Measurements from ENCODE around the gene CCDC63. TPM values are rescaled to one million over a fixed set of nuclear protein-coding genes. Genes with fewer than 3 reads are reported as not detected.

Gene CCDC63
- not detected in 2 replicates for polyA plus RNA-seq (2012; rRNA removed)
- polyA plus RNA-seq (2012; cell fraction: cytosol; rRNA removed): 0.01 TPM in 1 of 2 replicates, not detected in the other
- polyA plus RNA-seq (2012; cell fraction: nucleus; rRNA removed): not detected in 2 replicates

- no peaks in the 10 kb centered on the region; the same call in 1 of the 2 replicates for H4K20me1 ChIP-seq (ENCODE audit: insufficient read depth)
- TF ChIP-seq RAD21 (IDR thresholded peaks at IDR 0.05; ENCODE audit: low read length): peak; percentile 48
- TF ChIP-seq IRF3 (IDR thresholded peaks at IDR 0.05; ENCODE audit: low read depth, low read length): no peak
- TF ChIP-seq, protein P1, sequence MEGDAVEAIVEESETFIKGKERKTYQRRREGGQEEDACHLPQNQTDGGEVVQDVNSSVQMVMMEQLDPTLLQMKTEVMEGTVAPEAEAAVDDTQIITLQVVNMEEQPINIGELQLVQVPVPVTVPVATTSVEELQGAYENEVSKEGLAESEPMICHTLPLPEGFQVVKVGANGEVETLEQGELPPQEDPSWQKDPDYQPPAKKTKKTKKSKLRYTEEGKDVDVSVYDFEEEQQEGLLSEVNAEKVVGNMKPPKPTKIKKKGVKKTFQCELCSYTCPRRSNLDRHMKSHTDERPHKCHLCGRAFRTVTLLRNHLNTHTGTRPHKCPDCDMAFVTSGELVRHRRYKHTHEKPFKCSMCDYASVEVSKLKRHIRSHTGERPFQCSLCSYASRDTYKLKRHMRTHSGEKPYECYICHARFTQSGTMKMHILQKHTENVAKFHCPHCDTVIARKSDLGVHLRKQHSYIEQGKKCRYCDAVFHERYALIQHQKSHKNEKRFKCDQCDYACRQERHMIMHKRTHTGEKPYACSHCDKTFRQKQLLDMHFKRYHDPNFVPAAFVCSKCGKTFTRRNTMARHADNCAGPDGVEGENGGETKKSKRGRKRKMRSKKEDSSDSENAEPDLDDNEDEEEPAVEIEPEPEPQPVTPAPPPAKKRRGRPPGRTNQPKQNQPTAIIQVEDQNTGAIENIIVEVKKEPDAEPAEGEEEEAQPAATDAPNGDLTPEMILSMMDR (IDR thresholded peaks at IDR 0.05): peak; percentile 45
- TF ChIP-seq TAF1 (IDR thresholded peaks at IDR 0.05; ENCODE audit: borderline replicate concordance, low read depth, low read length): no peak
- 0 out of 2 replicates have a peak, but pooled peaks have one; percentile 18 for TF ChIP-seq RCOR1 (IDR thresholded peaks at IDR 0.05; ENCODE audit: low read length)
- TF ChIP-seq NFIC (IDR thresholded peaks at IDR 0.05; ENCODE audit: borderline replicate concordance): no peak
- TF ChIP-seq ELF1 (IDR thresholded peaks at IDR 0.05): no peak
- TF ChIP-seq CHD2 (IDR thresholded peaks at IDR 0.05; ENCODE audit: low read length, partially characterized antibody): no peak
- TF ChIP-seq POLR2AphosphoS5 (IDR thresholded peaks at IDR 0.05; ENCODE audit: low read depth, low read length): no peak
- TF ChIP-seq, protein P2, sequence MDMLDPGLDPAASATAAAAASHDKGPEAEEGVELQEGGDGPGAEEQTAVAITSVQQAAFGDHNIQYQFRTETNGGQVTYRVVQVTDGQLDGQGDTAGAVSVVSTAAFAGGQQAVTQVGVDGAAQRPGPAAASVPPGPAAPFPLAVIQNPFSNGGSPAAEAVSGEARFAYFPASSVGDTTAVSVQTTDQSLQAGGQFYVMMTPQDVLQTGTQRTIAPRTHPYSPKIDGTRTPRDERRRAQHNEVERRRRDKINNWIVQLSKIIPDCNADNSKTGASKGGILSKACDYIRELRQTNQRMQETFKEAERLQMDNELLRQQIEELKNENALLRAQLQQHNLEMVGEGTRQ (IDR thresholded peaks at IDR 0.05; ENCODE audit: borderline replicate concordance, low read depth, low read length): no peak
- TF ChIP-seq FOXM1 (IDR thresholded peaks at IDR 0.05; ENCODE audit: low read depth): no peak
- TF ChIP-seq SMC3 (IDR thresholded peaks at IDR 0.05; ENCODE audit: low read depth, low read length): peak; percentile 46; the same call in 1 of the 2 replicates
- TF ChIP-seq GATA2 (CRISPR knock-in tag; IDR thresholded peaks at IDR 0.05): no peak
- no peak for TF ChIP-seq REST (IDR thresholded peaks at IDR 0.05; ENCODE audit: low read depth, low read length)
- H3F3A ChIP-seq (replicated peaks; ENCODE audit: insufficient read depth): peaks cover 23% of the 10 kb centered on the region
- H3K4me3 ChIP-seq (ENCODE audit: low read depth in 2 of 2, low read length in 1 of 2): peak within 1 kb of the TSS in 1 of 2 experiments; percentile 24; a peak in 1 of 4 replicates
- no peaks in the 10 kb centered on the region for H3K9me2 ChIP-seq
- WGBS (ENCODE audit: low lambda C conversion rate): 31% methylated on average over 31 of the region's 60 CpGs
- no peak within 1 kb of the TSS for H3K27ac ChIP-seq (ENCODE audit: low read depth in 2 of 2, low read length in 1 of 2)
- H3K79me2 ChIP-seq (ENCODE audit: insufficient read depth): no peaks in the 10 kb centered on the region
- H3K9me3 ChIP-seq: no peaks in the 10 kb centered on the region
- peak within 1 kb of the TSS; percentile 55; the same call in 1 of the 2 replicates for H3K4me2 ChIP-seq
- H3K9ac ChIP-seq: no peak within 1 kb of the TSS
- 0 out of 2 replicates have a peak within 1 kb of the TSS, but pooled peaks have one; percentile 41 for H2AFZ ChIP-seq (ENCODE audit: low read depth)
- peaks cover 3 to 7% of the 10 kb centered on the region in 2 experiments; a peak in 1 of 4 replicates for H3K4me1 ChIP-seq (ENCODE audit: control insufficient read depth in 1 of 2, insufficient read depth in 2 of 2, low read depth in 1 of 2, low read length in 1 of 2)
- DNase-seq: peak; percentile 86
- no peaks in the 10 kb centered on the region for H3K27me3 ChIP-seq (ENCODE audit: insufficient read depth)
- POLR2A ChIA-PET: interaction anchor here (0.6 kb wide), 1 partner anchor 626 kb away, joined by 3 read pairs; no protein-coding TSS in a partner anchor
- H3K36me3 ChIP-seq (replicated peaks in 1 of 2; ENCODE audit: control insufficient read depth in 1 of 2, insufficient read depth in 2 of 2, low read length in 1 of 2): no peaks in the 10 kb centered on the region
- CTCF ChIA-PET: interaction anchor here (0.6 to 5.1 kb wide), 21 partner anchors 9 to 284 kb away, joined by 3 to 35 read pairs (median 4); no protein-coding TSS in a partner anchor
Measured at GRCh38 chr12:110846615-110847566, at the start of gene CCDC63. TSS of gene CCDC63 (plus strand) at chr12:110846987. CDS start at chr12:110852955, 5,968 bp downstream.

Data from SK-N-SH (cell line).